H1 (cell line): ENCODE data around the gene TK2. TPM values are rescaled to one million over a fixed set of nuclear protein-coding genes. Genes with fewer than 3 reads are reported as not detected.

Experiments
- BCL11A ChIP-seq, 2 experiments: IDR thresholded peaks; one replicate each; pipeline ENCODE4 v1.6.1; 2011; ENCODE audit warnings: low read depth in 2 of 2, low read length in 2 of 2, mild to moderate bottlenecking in 2 of 2
- BRCA1 ChIP-seq: IDR thresholded peaks from 2 replicates; pipeline ENCODE4 v1.6.1; 2012; ENCODE audit warnings: low read depth, low read length, improper control_type of control experiment
- CHD7 ChIP-seq: fragments of 300-600 bp; sonication (generic); IDR thresholded peaks from 2 replicates; pipeline ENCODE4 v1.7.1; 2012; ENCODE audit warnings: low read length, moderate library complexity, mild to moderate bottlenecking, inconsistent platforms; ENCODE audit not compliant: insufficient replicate concordance
- FOSL1 ChIP-seq: IDR thresholded peaks from 2 replicates; pipeline ENCODE4 v1.6.1; 2011; ENCODE audit warnings: mild to moderate bottlenecking, low read depth, low read length, moderate library complexity; ENCODE audit not compliant: insufficient read depth
- JUND ChIP-seq: IDR thresholded peaks from 2 replicates; pipeline ENCODE4 v1.6.1; 2011; ENCODE audit warnings: mild to moderate bottlenecking, improper control_type of control experiment, low read length
- KDM1A ChIP-seq: fragments of 200-600, 300-600 bp; sonication (generic); IDR thresholded peaks from 2 replicates; pipeline ENCODE4 v1.7.1; 2016; ENCODE audit warnings: mild to moderate bottlenecking, low read length, borderline replicate concordance
- POLR2A ChIP-seq, 2 experiments: IDR thresholded peaks; 1 replicate in 1 of 2; 2 replicates in 1 of 2; pipeline ENCODE4 v1.6.1; 2011; ENCODE audit warnings: low read depth in 2 of 2, low read length in 2 of 2, mild to moderate bottlenecking in 2 of 2; ENCODE audit errors: control extremely low read depth in 1 of 2
- POU5F1 ChIP-seq: IDR thresholded peaks from 2 replicates; pipeline ENCODE4 v1.6.1; 2011; ENCODE audit warnings: low read depth, mild to moderate bottlenecking, low read length, moderate library complexity
- TAF7 ChIP-seq: optimal IDR thresholded peaks from 2 replicates; pipeline ENCODE3; 2011; ENCODE audit warnings: low read depth, mild to moderate bottlenecking, inconsistent platforms, low read length, moderate library complexity, borderline replicate concordance
- polyA plus RNA-seq, 7 experiments: library from polyadenylated mRNA; depleted of rRNA in 3 of 7; stranded (reverse) in 5 of 7; unstranded in 2 of 7; fragments of >200 nt in 5 of 7; fragments of 200-250 nt in 2 of 7; gene quantifications; 1 replicate in 5 of 7; 2 replicates in 1 of 7; 4 replicates in 1 of 7; pipeline versions ENCODE4 v1.2.1 to v1.2.3, GENCODE V29; 2011 to 2013; ENCODE audit warnings: missing spikeins in 2 of 7, mixed read lengths in 2 of 7
- total RNA-seq: library from RNA; stranded (reverse); fragmentation: NEBNext Ultra II Directional; extraction: Animal tissue kit (Norgen Biotek cat#: 25700); gene quantifications from 2 replicates; pipeline ENCODE4 v1.2.1, GENCODE V29; 2021

Gene TK2
- total and polyA plus RNA-seq, 2 of the 8 experiments (the other 6 are each of a cell fraction or from before 2014, with no cell fraction given), result 2.7 to 3.6 TPM

- TF ChIP-seq CHD7 (no peak), KDM1A (no peak), POLR2A (IDR thresholded peaks at IDR 0.05; ENCODE audit: control extremely low read depth in 1 of 2, low read depth in 2 of 2, low read length in 2 of 2) (no peak), FOSL1 (no peak), BCL11A (IDR thresholded peaks at IDR 0.05; ENCODE audit: low read depth in 2 of 2, low read length in 2 of 2) (no peak), BRCA1 (no peak), TAF7 (no peak), POU5F1 (no peak), JUND (no peak)
- TF ChIP-seq, all 59 proteins: peak for 0
Observed at GRCh38 chr16:66560107-66560506, 10.2 kb upstream of the TK2 start (continued).
